ENCODE measurements around the gene CRYGC.

- TF ChIP-seq CTCF (IDR thresholded peaks at IDR 0.05) (peak in 5 of 12 donors; percentile 10 to 30 (median 26)), POLR2A (IDR thresholded peaks at IDR 0.05) (no peak)
Measured at GRCh38 chr2:208101716-208102631, 27.7 kb downstream of the CRYGC start.
